Inflammatory macrophage treated with lipopolysaccharide for 1 hour (primary cell): Measurements from ENCODE around the gene ASAP3.
"Not testable (repeated sequence)": the region's sequence is repeated elsewhere in the genome, so short reads cannot be mapped to it uniquely, and the experiment has no call there.

Experiments used
- DNase-seq, 2 donors: peaks; one replicate each; pipeline ENCODE4 v3.0.0-alpha.2; 2020 to 2022

The ASAP3 gene

DNA sequence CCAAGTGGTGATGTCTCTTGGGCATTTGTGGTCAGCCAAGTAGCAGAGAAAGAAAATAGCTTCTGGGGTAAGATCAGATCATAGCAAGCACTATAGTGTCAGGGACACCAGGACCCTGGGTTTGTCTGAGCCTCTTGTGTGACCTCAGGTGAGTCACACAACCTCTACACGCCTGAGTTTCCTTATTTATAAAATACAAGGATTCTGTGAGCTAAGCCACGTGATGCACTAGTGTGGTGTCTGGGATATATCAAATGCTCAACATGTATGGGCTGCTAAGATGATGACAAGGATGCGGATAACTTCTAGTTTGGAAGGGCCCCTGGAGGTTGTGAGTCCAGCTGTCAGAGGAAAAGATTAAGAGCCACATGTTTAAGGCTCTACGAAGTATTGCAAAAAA, 89.8 kb downstream of the ASAP3 start:
- DNase-seq: no peak

DNA sequence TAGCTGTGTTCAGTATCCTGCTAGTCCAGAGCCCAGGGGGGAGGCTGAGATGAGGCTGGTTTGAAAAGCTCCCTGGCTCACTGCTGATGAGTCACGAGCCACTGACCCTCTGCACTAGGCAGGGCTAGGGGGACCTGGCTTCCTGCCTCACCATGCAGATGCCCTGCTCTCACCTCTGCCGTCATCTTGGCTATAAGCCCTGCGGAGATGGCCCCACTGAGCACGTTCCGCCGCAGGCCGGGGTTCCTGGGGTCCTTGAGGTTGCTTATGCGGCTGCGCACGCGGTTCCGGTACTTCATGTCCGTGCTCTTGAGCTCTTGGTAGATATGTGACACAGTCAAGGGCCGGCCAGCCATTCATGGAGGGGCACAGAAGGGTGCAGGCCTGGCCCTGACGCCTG, 90.3 kb downstream of the ASAP3 start:
- no peak for DNase-seq

DNA sequence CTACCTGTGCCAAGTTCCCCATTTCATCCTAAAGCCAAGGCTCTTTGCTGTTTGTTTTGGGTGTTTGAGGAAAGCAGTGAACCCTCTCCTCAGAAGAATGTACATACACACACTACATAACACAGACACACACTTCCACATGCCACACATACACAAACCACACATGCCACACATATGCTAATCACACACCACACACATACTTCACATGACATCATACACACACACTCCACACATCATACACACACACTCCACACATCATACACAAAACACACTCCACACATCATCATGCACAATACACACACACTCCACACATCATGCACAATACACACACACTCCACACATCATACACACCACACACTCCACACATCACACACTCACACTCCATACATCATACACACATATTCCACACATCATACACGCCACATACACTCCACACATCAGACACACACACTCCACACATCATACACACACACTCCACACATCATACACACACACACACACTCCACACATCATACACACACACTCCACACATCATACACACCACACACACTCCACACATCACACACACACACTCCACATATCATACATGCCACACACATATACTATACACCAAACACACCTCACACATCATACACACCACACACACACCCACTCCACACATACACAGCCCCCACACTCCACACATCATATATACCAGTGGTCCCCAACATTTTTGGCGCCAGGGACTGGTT, 91.7 kb downstream of the ASAP3 start:
- no peak for DNase-seq

DNA sequence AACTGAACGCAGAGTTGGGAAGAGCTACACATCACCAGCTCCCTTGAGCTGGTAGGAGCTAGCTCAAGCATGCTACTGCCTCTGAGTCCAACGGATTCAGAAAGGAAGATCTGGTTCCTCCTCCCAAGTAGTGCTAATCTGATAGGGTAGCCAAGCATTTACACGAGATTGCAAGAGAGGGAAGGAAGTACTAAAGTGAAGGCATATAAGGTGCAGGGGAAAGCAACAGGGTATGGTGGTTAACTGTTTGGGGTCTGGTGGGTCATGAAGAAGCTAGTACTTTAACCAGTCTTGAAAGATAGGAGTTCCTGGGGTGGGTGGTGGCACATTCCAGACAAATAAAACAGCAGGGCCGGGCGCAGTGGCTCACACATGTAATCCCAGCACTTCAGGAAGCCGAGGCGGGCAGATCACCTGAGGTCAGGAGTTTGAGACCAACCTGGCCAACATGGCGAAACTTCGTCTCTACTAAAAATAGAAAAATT, 94.1 kb downstream of the ASAP3 start:
- DNase-seq: no peak

DNA sequence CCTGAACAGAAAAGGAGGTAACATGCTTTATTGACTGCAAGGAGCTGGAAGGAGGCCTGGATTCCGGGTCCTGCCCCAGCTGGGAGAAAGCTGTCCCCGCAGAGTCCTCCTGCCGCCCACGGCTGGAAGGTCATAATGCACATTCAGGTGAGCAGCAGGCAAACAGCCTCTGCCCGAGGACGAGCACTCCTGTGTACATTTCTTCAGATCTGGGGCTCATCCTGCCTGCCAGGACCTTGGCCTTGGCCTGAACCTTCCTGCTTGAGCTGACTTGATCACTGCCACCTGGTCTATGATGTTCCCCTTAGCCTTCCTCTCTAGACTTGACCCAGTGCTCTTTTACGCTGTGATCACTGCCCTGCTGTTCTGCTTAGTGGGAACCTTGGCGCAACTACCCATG, 96.5 kb downstream of the ASAP3 start:
- no peak for DNase-seq

DNA sequence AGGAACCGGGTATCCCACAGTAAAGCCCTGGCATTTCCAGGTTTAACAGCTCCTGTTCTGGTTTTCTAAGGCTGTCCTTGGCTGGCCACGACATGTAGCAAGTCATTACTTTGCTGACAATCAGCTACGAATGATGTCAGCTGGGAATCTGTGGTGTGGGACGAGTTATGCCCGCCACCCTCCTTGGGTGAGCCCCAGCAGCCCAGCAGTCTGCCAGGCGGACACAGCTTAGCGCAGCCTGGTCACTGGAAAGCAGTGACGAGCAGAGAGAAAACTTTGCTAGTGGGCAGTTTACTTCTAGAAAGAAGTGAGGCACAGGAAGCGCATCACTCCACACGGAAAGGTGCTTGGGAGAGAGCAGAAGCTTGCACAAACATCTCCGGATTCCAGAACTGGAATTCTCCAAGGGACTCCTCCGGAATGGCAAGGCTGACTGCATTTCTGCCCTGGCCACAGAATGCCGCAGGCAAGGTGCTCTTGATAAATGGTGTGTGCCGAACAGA, 98.8 kb downstream of the ASAP3 start:
- no peak for DNase-seq

DNA sequence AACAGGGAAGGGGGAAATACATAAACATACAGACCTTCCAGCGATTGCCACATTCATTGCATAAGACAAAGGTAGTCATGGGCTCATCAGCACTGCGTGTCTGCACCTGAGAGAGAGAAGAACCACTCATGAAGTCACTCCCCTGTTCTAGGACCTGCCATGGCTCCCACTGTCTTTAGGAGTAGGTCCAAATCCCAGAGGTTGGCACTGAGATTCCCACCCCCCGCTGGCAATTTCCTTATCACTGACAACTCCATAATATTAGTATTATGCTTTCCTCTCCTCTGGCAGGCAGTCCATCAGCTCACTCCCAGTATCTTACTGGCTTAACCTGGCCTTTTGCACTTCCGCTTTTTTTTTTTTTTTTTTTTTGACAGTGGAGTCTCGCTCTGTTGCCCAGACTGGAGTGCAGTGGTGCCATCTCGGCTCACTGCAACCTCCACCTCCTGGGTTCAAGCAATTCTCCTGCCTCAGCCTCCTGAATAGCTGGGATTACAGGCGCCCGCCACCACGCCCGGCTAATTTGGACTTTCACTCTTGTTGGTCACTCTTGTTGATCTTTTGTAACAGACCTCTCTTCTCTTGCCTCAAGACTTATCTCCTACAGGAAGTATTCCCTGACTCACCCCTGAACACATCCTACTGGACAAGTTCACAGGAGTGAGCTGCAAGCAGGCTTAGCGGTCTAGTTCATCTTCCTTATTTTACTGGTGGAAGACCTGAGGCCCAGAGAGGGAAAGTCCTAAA, 99.5 kb downstream of the ASAP3 start:
- DNase-seq: peak; percentile 39 to 73

DNA sequence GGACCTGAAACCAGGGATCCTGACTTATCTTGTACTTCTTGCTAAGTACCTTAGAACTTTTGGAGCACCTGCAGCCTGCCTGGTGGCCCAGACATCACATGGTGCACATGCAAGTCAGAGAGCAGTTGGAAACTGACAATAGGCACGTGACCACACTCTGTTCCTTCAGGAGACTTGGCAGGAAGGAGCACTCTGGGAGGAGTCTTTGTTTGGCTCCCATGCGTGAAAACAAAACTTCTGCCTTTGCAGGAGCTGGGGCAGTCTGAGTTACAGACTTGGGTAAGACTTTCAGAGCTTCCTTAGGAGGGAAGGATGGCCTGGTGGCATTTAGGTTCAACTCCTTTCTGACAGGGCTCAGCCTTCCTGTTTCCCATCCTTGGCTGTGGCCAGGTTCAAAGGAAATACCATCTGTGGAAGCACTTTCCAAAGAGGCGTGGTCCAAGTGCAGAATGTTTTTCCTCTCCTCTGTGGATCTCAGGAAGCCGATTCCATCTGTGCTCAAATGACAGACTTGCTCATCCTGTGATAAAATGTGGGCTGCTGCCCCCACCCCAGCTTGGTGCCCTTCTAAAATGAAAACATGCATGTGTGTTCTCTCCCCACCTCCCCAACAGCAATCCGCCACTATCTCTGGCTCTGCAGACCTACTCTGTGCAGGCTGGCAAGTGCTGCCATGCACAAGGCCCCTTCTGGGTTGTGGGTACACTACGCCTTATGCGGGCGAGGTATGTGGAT, 100.2 kb downstream of the ASAP3 start:
- no peak for DNase-seq

DNA sequence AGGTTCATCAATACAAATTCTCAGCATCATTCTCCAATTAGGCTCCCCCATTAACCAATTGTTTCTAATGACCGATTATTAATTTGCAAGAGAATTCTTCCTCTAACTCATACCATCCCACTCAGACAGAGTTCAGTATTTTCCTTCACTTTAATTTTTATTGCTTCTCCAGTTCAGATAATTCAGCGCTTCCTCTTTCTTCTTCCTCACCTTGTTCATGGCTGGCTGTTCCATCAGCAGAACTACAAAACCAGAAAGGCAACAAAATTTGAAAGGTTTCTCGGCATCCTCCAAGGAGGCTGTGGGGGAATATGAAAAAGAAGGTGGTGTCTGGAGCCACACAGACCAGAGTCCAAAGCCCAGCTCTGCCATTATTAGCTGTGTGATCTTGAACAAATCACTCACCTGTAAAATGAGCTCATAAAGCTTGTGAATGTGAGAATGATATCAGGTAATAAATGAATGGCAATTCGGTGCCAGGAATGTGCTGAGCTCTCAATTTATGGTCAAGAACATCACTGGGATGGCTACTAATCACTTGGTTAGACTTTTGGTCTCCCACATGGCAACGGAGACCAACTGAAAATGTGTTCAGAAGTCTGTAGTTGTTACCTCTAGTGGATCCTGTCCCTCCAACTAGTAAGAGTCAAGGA, 102.6 kb downstream of the ASAP3 start:
- peak in 1 of 2 donors; percentile 13 for DNase-seq

DNA sequence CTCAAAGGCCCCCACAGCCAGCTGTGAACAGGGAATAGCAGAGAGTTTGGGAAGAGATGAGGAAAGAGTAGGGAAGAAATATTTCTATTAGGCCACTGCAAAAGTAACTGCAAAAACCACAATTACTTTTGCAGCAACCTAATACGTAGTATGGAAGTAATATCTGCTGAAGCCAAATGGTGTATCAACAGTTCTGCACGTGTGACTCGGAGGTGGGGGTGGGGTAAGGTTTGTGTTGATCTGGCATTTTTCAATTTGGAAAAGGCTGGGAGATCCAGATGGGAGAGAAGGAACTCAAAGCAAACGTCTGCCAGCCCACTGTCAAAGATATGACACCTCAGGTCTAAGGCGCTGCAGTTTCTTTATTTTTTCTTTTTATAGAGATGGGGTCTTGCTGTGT, 103.3 kb downstream of the ASAP3 start:
- no peak for DNase-seq

DNA sequence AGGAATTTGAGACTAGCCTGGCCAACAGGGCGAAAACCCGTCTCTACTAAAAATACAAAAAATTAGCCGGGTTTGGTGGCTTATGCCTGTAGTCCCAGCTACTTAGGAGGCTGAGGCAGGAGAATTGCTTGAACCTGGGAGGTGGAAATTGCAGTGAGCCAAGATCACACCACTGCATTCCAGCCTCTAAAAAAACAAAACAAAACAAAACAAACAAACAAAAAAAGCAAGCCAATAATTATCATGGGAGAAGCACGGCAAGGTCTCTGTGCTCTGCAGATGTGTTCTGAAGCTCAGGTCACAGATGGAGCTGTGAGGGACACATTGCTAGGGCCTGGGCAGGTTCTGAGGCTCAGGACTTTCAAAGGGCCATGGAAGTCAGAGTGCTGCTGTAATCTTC, 103.7 kb downstream of the ASAP3 start:
- not testable (repeated sequence) for DNase-seq
